8988T (cell line): Measurements from ENCODE around the gene ZNF783.
"Not testable (repeated sequence)": the region's sequence is repeated elsewhere in the genome, so short reads cannot be mapped to it uniquely, and the experiment has no call there.

Experiments used
- DNase-seq: peaks from one replicate; pipeline ENCODE4 v3.0.0; 2011

The ZNF783 gene

GRCh38 chr7:149261829-149262617, at the start of gene ZNF783:
Gene ZNF783, plus strand, starts transcription at chr7:149262196. Its CDS starts 138 bp downstream, at chr7:149262334.
- peak; percentile 72 for DNase-seq

- no peak for DNase-seq
Observed at GRCh38 chr7:149214020-149214720, 47.8 kb upstream of the ZNF783 start.

GRCh38 chr7:149216402-149216801, 45.6 kb upstream of the ZNF783 start:
- no peak for DNase-seq

- DNase-seq: no peak
Observed at GRCh38 chr7:149217570-149217969, 44.4 kb upstream of the ZNF783 start.

- DNase-seq: no peak
Observed at GRCh38 chr7:149218469-149219420, 43.3 kb upstream of the ZNF783 start.

- no peak for DNase-seq
Observed at GRCh38 chr7:149220534-149220933, 41.5 kb upstream of the ZNF783 start.

GRCh38 chr7:149223176-149223575, 38.8 kb upstream of the ZNF783 start:
- no peak for DNase-seq

- DNase-seq: no peak
Observed at GRCh38 chr7:149223761-149224160, 38.2 kb upstream of the ZNF783 start.

- no peak for DNase-seq
Observed at GRCh38 chr7:149224352-149224751, 37.6 kb upstream of the ZNF783 start.

- DNase-seq: no peak
Observed at GRCh38 chr7:149225106-149225505, 36.9 kb upstream of the ZNF783 start.

GRCh38 chr7:149225656-149226055, 36.3 kb upstream of the ZNF783 start:
- DNase-seq: no peak

GRCh38 chr7:149226366-149226765, 35.6 kb upstream of the ZNF783 start:
- DNase-seq: not testable (repeated sequence)

- DNase-seq: no peak
Observed at GRCh38 chr7:149226840-149227494, 35.0 kb upstream of the ZNF783 start.

- DNase-seq: no peak
Observed at GRCh38 chr7:149228831-149229471, 33.0 kb upstream of the ZNF783 start.

- no peak for DNase-seq
Observed at GRCh38 chr7:149229526-149229925, 32.5 kb upstream of the ZNF783 start.

GRCh38 chr7:149232362-149232761, 29.6 kb upstream of the ZNF783 start:
- no peak for DNase-seq

GRCh38 chr7:149233655-149234204, 28.3 kb upstream of the ZNF783 start:
- DNase-seq: not testable (repeated sequence)

- DNase-seq: no peak
Observed at GRCh38 chr7:149237502-149237901, 24.5 kb upstream of the ZNF783 start.

GRCh38 chr7:149238051-149238450, 23.9 kb upstream of the ZNF783 start:
- no peak for DNase-seq

GRCh38 chr7:149239345-149240143, 22.5 kb upstream of the ZNF783 start, which contains the start of gene ZNF212:
Gene ZNF212, plus strand, starts transcription at chr7:149239651. Its CDS starts 128 bp downstream, at chr7:149239779.
- DNase-seq: peak; percentile 90

GRCh38 chr7:149240637-149241036, 21.4 kb upstream of the ZNF783 start:
- DNase-seq: no peak
